ENCODE results near the gene SERTM1.

SERTM1 gene

GRCh38 chr13:36665630-36666029 lies 8.2 kb upstream of the SERTM1 start:
- ChIA-PET CTCF (interaction anchor here (0.6 kb wide), 1 partner anchor 820 kb away, joined by 3 read pairs; no protein-coding TSS in a partner anchor), POLR2A (ENCODE audit: low non-redundant PET) (no interaction called here)
- DNase-seq (ENCODE audit: low spot score) = no peak
- TF ChIP-seq, protein P1, sequence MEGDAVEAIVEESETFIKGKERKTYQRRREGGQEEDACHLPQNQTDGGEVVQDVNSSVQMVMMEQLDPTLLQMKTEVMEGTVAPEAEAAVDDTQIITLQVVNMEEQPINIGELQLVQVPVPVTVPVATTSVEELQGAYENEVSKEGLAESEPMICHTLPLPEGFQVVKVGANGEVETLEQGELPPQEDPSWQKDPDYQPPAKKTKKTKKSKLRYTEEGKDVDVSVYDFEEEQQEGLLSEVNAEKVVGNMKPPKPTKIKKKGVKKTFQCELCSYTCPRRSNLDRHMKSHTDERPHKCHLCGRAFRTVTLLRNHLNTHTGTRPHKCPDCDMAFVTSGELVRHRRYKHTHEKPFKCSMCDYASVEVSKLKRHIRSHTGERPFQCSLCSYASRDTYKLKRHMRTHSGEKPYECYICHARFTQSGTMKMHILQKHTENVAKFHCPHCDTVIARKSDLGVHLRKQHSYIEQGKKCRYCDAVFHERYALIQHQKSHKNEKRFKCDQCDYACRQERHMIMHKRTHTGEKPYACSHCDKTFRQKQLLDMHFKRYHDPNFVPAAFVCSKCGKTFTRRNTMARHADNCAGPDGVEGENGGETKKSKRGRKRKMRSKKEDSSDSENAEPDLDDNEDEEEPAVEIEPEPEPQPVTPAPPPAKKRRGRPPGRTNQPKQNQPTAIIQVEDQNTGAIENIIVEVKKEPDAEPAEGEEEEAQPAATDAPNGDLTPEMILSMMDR (conservative IDR thresholded peaks at IDR 0.05; ENCODE audit: low read depth) = no peak
- no peak overlapping the region for H3K27ac ChIP-seq

DNA sequence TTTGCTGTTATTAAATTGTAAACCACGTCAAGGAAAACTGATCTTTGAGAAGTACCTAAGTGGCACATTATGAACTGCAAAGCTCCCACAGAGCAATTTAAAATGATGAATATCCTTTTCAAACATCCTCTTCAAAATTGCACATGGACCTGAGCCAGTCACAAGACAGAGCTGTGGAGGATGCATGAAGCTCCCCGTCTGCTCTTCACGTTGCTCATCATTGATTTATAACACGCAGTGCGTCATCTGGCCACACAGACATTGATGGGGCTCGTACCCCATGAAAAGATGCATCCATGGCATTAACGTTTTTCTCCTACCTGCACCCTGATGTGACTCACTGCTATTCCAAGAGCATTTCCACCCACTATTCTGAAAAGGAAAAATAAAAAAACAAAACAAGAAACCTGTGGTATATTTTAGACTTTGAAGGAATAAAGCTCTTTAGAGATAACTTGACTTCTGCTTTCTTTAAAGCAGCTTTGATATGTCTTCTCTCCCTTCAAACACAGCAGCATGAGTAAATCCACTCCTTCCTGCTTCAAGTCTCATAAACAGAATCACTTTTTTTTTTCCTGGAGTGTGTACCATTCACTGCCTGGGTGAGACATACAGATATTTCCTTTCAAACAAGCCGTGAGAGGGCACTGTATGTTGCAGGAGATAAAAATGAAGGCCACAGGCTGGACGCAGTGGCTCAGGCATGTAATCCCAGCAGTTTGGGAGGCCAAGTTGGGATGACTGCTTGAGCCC lies 7.2 kb upstream of the SERTM1 start:
- TF ChIP-seq, protein P1 (conservative IDR thresholded peaks at IDR 0.05; ENCODE audit: low read depth) = no peak
- CTCF ChIA-PET = interaction anchor here (0.6 kb wide), 1 partner anchor 819 kb away, joined by 3 read pairs; no protein-coding TSS in a partner anchor

DNA sequence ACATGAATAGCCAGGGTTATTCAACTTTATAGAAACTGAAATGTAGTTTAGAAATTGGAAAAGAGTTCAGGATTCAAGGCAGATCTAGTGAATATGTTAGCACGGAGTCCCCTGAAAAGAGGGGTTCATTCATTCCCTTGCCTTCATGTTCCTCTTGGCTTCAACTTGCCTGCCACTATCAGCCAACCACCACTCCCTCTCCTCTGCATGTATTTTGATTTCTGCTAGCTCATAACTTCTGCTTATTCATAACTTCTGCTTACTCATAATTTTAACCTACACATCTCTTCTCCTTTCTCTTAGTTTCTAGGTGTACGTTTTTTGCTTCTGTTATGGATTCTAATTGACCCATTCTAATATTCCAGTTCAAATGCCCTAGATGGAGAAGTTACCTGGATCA lies 5.5 kb upstream of the SERTM1 start:
- TF ChIP-seq, protein P1 (conservative IDR thresholded peaks at IDR 0.05; ENCODE audit: low read depth) = no peak
- no peak for DNase-seq (ENCODE audit: low spot score)
- CTCF ChIA-PET = interaction anchor here (0.6 kb wide), 1 partner anchor 27 kb away, joined by 4 read pairs; no protein-coding TSS in a partner anchor
- H3K27ac ChIP-seq = no peak overlapping the region
- POLR2A ChIA-PET (ENCODE audit: low non-redundant PET) = no interaction called here

More for the DNA sequence above, 7.2 kb upstream of the SERTM1 start:
- H3K27ac ChIP-seq = no peak overlapping the region
- POLR2A ChIA-PET (ENCODE audit: low non-redundant PET) = no interaction called here
- no peak for DNase-seq (ENCODE audit: low spot score)

- DNase-seq (ENCODE audit: low spot score) = no peak
- TF ChIP-seq, protein P1 (conservative IDR thresholded peaks at IDR 0.05; ENCODE audit: low read depth) = no peak
- ChIA-PET CTCF (no interaction called here), POLR2A (ENCODE audit: low non-redundant PET) (no interaction called here)
- H3K27ac ChIP-seq = no peak overlapping the region
Measured at GRCh38 chr13:36673352-36673751, 468 bp upstream of the SERTM1 start.

DNA sequence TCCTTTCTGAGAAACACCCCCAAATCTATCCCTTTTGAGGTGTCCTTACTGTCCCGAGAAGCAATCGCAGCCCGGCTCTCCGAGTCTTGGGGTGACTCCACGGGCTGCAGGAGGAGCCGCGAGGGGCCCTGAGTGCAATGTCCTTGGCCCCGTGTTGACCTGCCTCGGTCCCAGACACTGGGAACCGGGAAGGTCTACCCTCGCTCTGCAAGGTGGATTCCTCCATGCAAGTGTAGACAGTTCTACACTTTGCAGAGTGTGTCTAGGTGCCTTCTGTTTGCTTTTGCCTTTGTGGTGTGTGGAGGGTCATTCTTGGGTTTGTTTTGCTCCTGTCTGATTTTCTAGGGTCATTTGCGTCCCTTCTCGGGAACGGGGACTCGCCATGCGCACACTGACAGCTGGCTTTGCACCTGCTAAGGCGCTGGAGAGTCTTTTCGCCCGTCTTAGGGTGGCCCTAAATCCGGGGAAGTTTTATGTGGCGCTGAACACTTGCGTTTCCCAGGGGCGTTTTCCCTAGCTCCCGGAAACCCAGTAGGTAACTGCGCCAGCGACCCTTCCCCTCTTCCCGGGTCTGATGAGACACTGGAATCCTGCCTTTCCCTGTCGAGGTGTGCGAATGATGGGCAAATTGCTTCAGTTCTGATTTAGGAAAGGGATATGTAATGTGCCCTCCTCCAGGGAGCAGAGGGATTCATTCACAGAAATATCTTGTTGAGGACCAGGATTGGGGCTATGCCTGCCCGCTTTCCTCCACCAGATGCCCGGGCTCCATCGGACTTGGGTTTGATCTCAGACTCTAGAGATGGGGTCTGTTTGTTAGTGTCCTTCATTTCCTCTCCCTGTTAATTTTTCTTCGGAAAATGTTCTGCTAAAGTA lies 755 bp downstream of the SERTM1 start:
- DNase-seq (ENCODE audit: low spot score) = no peak
- no peak overlapping the region for H3K27ac ChIP-seq
- CTCF ChIA-PET = no interaction called here
- TF ChIP-seq, protein P1 (conservative IDR thresholded peaks at IDR 0.05; ENCODE audit: low read depth) = no peak
- POLR2A ChIA-PET (ENCODE audit: low non-redundant PET) = no interaction called here

DNA sequence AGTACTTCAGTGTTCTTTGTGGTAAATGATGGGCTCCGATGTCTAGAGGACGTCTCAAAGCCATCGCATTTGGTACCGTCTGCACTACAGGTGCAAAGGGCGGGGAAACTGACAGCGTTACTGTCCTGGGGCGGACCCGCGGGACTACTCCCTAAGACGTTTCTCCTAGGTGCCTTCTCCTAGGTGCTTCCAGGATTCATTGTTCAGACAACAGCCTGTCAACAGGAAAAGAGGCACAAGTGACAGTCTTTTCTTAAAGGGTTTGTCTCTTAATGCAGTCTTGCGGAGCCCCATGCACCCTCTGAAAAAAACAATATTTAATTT lies 1.4 kb downstream of the SERTM1 start:
- TF ChIP-seq, protein P1 (conservative IDR thresholded peaks at IDR 0.05; ENCODE audit: low read depth) = no peak
- no peak for DNase-seq (ENCODE audit: low spot score)
- ChIA-PET POLR2A (ENCODE audit: low non-redundant PET) (no interaction called here), CTCF (no interaction called here)
- no peak overlapping the region for H3K27ac ChIP-seq

Data from RWPE1 (cell line).